GM12801 (cell line): Measurements from ENCODE around the gene KCNAB2.

Experiments used
- CTCF ChIP-seq: IDR thresholded peaks from one replicate; pipeline ENCODE4 v1.5.1; 2011; ENCODE audit warnings: control low read depth; ENCODE audit not compliant: insufficient read length; ENCODE audit errors: extremely low read depth

KCNAB2 gene

GRCh38 chr1:6133146-6133895, 87.6 kb downstream of the KCNAB2 start:
- TF ChIP-seq CTCF = no peak

- TF ChIP-seq CTCF = no peak
These were observed 88.5 kb downstream of the KCNAB2 start for GRCh38 chr1:6134206-6134605.

GRCh38 chr1:6134741-6135510, 89.2 kb downstream of the KCNAB2 start:
- no peak for TF ChIP-seq CTCF

- TF ChIP-seq CTCF = no peak
These were observed 91.0 kb downstream of the KCNAB2 start for GRCh38 chr1:6136516-6137220.

GRCh38 chr1:6137758-6138157, 92.1 kb downstream of the KCNAB2 start:
- no peak for TF ChIP-seq CTCF

GRCh38 chr1:6140413-6140812, 94.7 kb downstream of the KCNAB2 start:
- TF ChIP-seq CTCF = no peak

GRCh38 chr1:6141592-6141991, 95.9 kb downstream of the KCNAB2 start:
- no peak for TF ChIP-seq CTCF
